Stomach (tissue), 4 donors: ENCODE data around the gene ITPRIP.

Source experiments
- EP300 ChIP-seq: sonication (generic); formaldehyde crosslinking; IDR thresholded peaks from one replicate; pipeline ENCODE4 v1.6.1; 2017; ENCODE audit warnings: antibody characterized with exemption
- POLR2AphosphoS5 ChIP-seq, 3 donors: sonication (generic); formaldehyde crosslinking; IDR thresholded peaks; one replicate each; pipeline ENCODE4 v1.6.1; 2016; ENCODE audit warnings: antibody characterized with exemption in 3 of 3

GRCh38 chr10:104268405-104268712 lies 69.9 kb downstream of the ITPRIP start:
- no peak for TF ChIP-seq EP300
- TF ChIP-seq POLR2AphosphoS5 (IDR thresholded peaks at IDR 0.05), result no peak
